HG03571 (cell line): Measurements from ENCODE around the gene ZNF473.

Experiments used
- ATAC-seq: cut with Tn5 transposase; IDR thresholded peaks from one replicate; pipeline ENCODE4 v1.9.1; 2021; ENCODE audit not compliant: unreplicated experiment

Gene ZNF473

GRCh38 chr19:50025794-50026549 is at the start of gene ZNF473:
Gene ZNF473 (plus strand): TSS chr19:50026005. CDS start chr19:50031083, 5,078 bp downstream.
- peak; percentile 58 for ATAC-seq

- no peak for ATAC-seq
Observed at GRCh38 chr19:49976496-49976895, 49.3 kb upstream of the ZNF473 start.

- ATAC-seq: no peak
Observed at GRCh38 chr19:49977076-49977475, 48.7 kb upstream of the ZNF473 start.

GRCh38 chr19:49977881-49978280 is 47.9 kb upstream of the ZNF473 start:
- no peak for ATAC-seq

GRCh38 chr19:49978324-49978723 is 47.5 kb upstream of the ZNF473 start:
- no peak for ATAC-seq

- ATAC-seq: no peak
Observed at GRCh38 chr19:49981603-49982593, 43.9 kb upstream of the ZNF473 start.

- no peak for ATAC-seq
Observed at GRCh38 chr19:49983645-49984229, 42.1 kb upstream of the ZNF473 start.

GRCh38 chr19:49984491-49984890 is 41.3 kb upstream of the ZNF473 start:
- no peak for ATAC-seq

GRCh38 chr19:49985871-49986270 is 39.9 kb upstream of the ZNF473 start:
- no peak for ATAC-seq

- no peak for ATAC-seq
Observed at GRCh38 chr19:49986354-49986753, 39.5 kb upstream of the ZNF473 start.

- no peak for ATAC-seq
Observed at GRCh38 chr19:49987159-49987698, 38.6 kb upstream of the ZNF473 start.

- ATAC-seq: no peak
Observed at GRCh38 chr19:49988007-49988406, 37.8 kb upstream of the ZNF473 start.

- ATAC-seq: no peak
Observed at GRCh38 chr19:49988433-49988832, 37.4 kb upstream of the ZNF473 start.

GRCh38 chr19:49997709-49998108 is 28.1 kb upstream of the ZNF473 start:
- ATAC-seq: no peak

- ATAC-seq: no peak
Observed at GRCh38 chr19:49999371-50000010, 26.3 kb upstream of the ZNF473 start.

GRCh38 chr19:50000038-50000840 is 25.6 kb upstream of the ZNF473 start:
- no peak for ATAC-seq

- ATAC-seq: no peak
Observed at GRCh38 chr19:50000841-50001557, 24.8 kb upstream of the ZNF473 start.

- no peak for ATAC-seq
Observed at GRCh38 chr19:50001775-50002174, 24.0 kb upstream of the ZNF473 start.

GRCh38 chr19:50002386-50002960 is 23.3 kb upstream of the ZNF473 start:
- no peak for ATAC-seq
